Neural progenitor cell (in vitro differentiated cells): ENCODE results near the gene TTLL8. TPM values are rescaled to one million over a fixed set of nuclear protein-coding genes. Genes with fewer than 3 reads are reported as not detected.

Experiments
- DNase-seq: peaks from one replicate; pipeline ENCODE4 v3.0.0-alpha.2; 2016; ENCODE audit warnings: low spot score
- H2AFZ ChIP-seq: fragments of 200-600 bp; sonication (generic); replicated peaks from 2 replicates; pipeline ENCODE4 v1.6.1; 2016; ENCODE audit warnings: antibody characterized with exemption
- H3F3A ChIP-seq: fragments of 200-600 bp; sonication (generic); 2 replicates; pipeline ENCODE4 v1.6.1; 2016; ENCODE audit warnings: antibody characterized with exemption, low read depth
- H3K27ac ChIP-seq: fragments of 200-600 bp; sonication (generic); 2 replicates; pipeline ENCODE4 v1.5.1; 2016; ENCODE audit warnings: mild to moderate bottlenecking
- H3K27me3 ChIP-seq: fragments of 200-600 bp; sonication (generic); 2 replicates; pipeline ENCODE4 v1.6.1; 2016; ENCODE audit warnings: mild to moderate bottlenecking, moderate library complexity
- H3K36me3 ChIP-seq: fragments of 200-600 bp; sonication (generic); 2 replicates; pipeline ENCODE4 v1.5.1; 2016
- H3K4me1 ChIP-seq: fragments of 200-600 bp; sonication (generic); 2 replicates; pipeline ENCODE4 v1.6.1; 2016; ENCODE audit warnings: mixed run types
- H3K4me2 ChIP-seq: fragments of 200-600 bp; sonication (generic); 2 replicates; pipeline ENCODE4 v1.6.1; 2016
- H3K4me3 ChIP-seq: fragments of 200-600 bp; sonication (generic); 2 replicates; pipeline ENCODE4 v1.5.1; 2016
- H3K79me2 ChIP-seq: fragments of 200-600 bp; sonication (generic); 2 replicates; pipeline ENCODE4 v1.6.1; 2016; ENCODE audit warnings: low read depth
- H3K9ac ChIP-seq: fragments of 200-600 bp; sonication (generic); 2 replicates; pipeline ENCODE4 v1.6.1; 2016
- H3K9me3 ChIP-seq: fragments of 200-600 bp; sonication (generic); 2 replicates; pipeline ENCODE4 v1.5.1; 2016; ENCODE audit warnings: low read depth
- H4K20me1 ChIP-seq: fragments of 200-600 bp; sonication (generic); 2 replicates; pipeline ENCODE4 v1.6.1; 2016; ENCODE audit warnings: low read depth
- H3K27ac Mint-ChIP-seq: 3 replicates; pipeline ENCODE4 v1.8.0; 2021; ENCODE audit warnings: mixed read lengths
- H3K27me3 Mint-ChIP-seq: 2 replicates; pipeline ENCODE4 v1.8.0; 2022; ENCODE audit warnings: low read depth, mild to moderate bottlenecking, inconsistent platforms, moderate library complexity, mixed read lengths; ENCODE audit not compliant: insufficient read depth
- H3K36me3 Mint-ChIP-seq: 3 replicates; pipeline ENCODE4 v1.8.0; 2021; ENCODE audit warnings: mixed read lengths
- H3K4me1 Mint-ChIP-seq: 3 replicates; pipeline ENCODE4 v1.8.0; 2021; ENCODE audit warnings: mixed read lengths
- H3K4me3 Mint-ChIP-seq: 3 replicates; pipeline ENCODE4 v1.8.0; 2021; ENCODE audit warnings: mild to moderate bottlenecking, moderate library complexity, mixed read lengths
- H3K9me3 Mint-ChIP-seq: 3 replicates; pipeline ENCODE4 v1.8.0; 2020; ENCODE audit warnings: mixed read lengths
- CTCF ChIP-seq: fragments of 200-600 bp; sonication (generic); IDR thresholded peaks from 2 replicates; pipeline ENCODE4 v1.5.1; 2017; ENCODE audit warnings: antibody characterized with exemption, mild to moderate bottlenecking
- EZH2 ChIP-seq: fragments of 200-600 bp; sonication (generic); IDR thresholded peaks from 2 replicates; pipeline ENCODE4 v1.6.1; 2017; ENCODE audit warnings: antibody characterized with exemption, mild to moderate bottlenecking, moderate library complexity
- EZH2phosphoT487 ChIP-seq: fragments of 200-600 bp; sonication (generic); IDR thresholded peaks from 2 replicates; pipeline ENCODE4 v1.6.1; 2017; ENCODE audit warnings: antibody characterized with exemption
- total RNA-seq: library from RNA; depleted of rRNA; stranded (reverse); fragments of >200 nt; gene quantifications from 2 replicates; pipeline ENCODE4 v1.2.3, GENCODE V29; 2015; ENCODE audit warnings: low replicate concordance

Gene TTLL8
- total RNA-seq, 1 donor from 2014 or later, result not detected

DNA sequence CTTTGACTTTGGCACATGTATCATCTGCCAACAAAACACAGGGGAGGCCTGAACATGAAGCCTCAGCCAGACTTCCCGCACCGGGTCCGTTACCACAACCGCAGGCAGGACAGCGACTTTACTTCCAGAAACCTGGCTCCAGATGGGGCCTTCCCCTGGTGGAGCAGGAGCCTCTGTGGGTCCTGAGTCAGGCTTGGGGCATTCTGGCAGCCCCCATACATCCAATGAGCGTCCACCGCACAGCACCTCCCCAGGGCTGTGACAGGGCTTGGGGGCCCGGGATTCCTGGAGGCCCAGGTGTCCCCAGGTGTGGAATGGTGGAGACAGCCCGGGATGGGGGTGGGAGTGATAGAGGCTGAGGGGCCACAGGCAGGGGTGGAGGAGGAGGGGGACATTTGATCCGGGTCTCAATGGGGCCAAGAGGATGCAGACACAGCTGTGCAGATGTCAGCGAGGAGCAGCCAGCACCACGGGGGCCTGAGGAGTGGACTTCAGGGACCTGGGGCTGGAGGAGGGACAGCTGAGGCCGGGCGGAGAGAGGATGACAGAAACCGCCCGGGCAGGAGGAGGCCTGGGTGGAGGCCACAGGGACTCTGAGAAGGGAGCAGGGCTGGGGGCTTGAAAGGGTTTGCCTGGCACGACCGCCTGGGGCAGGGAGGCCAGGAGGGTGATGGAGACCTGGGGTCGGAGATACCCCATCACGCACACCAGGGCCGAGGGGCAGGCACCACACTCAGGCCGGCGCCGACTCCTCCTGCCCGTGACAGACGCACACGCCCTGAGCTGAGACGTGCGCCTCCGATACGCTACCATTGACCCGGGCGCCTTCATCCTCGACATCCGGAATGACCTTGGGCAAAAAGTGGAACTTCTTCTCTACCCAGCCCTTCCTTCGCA is 8.6 kb downstream of the TTLL8 start:
- no peaks in the 10 kb centered on the region for H3K27me3 ChIP-seq
- H3K79me2 ChIP-seq, result no peaks in the 10 kb centered on the region
- no peaks in the 10 kb centered on the region for H4K20me1 ChIP-seq
- H3K9ac ChIP-seq, result no peak overlapping the region
- Mint-ChIP-seq H3K27me3 (peaks cover 5% of the 10 kb centered on the region), H3K36me3 (no peaks in the 10 kb centered on the region), H3K4me1 (no peaks in the 10 kb centered on the region), H3K9me3 (peaks cover 2% of the 10 kb centered on the region), H3K27ac (no peak overlapping the region), H3K4me3 (no peak overlapping the region)
- no peaks in the 10 kb centered on the region for H3K9me3 ChIP-seq
- H3K4me2 ChIP-seq, result no peak overlapping the region
- H3K4me1 ChIP-seq, result no peaks in the 10 kb centered on the region
- TF ChIP-seq EZH2 (no peak), EZH2phosphoT487 (no peak), CTCF (no peak)
- no peaks in the 10 kb centered on the region for H3K36me3 ChIP-seq
- no peak overlapping the region for H3K27ac ChIP-seq
- no peak overlapping the region for H2AFZ ChIP-seq
- H3K4me3 ChIP-seq, result no peak overlapping the region
- no peak for DNase-seq
- H3F3A ChIP-seq, result no peaks in the 10 kb centered on the region

DNA sequence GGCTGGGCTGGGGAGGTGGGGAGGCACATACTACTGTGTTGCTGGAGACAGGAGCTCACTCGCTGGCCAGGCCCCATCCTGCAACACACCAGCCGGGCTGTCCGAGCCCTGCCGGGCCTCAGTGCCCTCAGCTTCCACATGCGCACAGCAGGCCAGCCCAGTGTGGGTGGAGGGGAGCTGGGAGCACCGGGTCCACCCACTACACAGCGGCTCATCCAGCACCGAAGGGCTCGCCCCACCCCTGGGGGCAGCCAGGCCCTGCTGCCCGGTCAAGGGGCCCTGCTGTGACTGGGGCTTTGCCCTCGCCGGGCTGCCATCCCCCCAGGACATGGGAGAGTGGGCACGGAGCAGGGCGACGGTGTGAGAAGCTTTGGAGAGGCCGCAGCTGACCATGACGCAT is 9.3 kb downstream of the TTLL8 start:
- DNase-seq, result no peak
- Histone ChIP-seq H4K20me1 (no peaks in the 10 kb centered on the region), H3K9ac (no peak overlapping the region), H3K9me3 (no peaks in the 10 kb centered on the region), H3K79me2 (no peaks in the 10 kb centered on the region), H3K27ac (no peak overlapping the region), H3K27me3 (no peaks in the 10 kb centered on the region), H3K4me2 (no peak overlapping the region), H3K36me3 (no peaks in the 10 kb centered on the region), H3F3A (no peaks in the 10 kb centered on the region), H2AFZ (no peak overlapping the region), H3K4me3 (no peak overlapping the region), H3K4me1 (no peaks in the 10 kb centered on the region)
- Mint-ChIP-seq H3K9me3 (peaks cover 2% of the 10 kb centered on the region), H3K36me3 (no peaks in the 10 kb centered on the region), H3K4me3 (no peak overlapping the region), H3K27me3 (peaks cover 11% of the 10 kb centered on the region), H3K4me1 (no peaks in the 10 kb centered on the region), H3K27ac (no peak overlapping the region)
- no peak for TF ChIP-seq EZH2
- no peak for TF ChIP-seq EZH2phosphoT487
- no peak for TF ChIP-seq CTCF

GRCh38 chr22:50048061-50048765 is 9.9 kb downstream of the TTLL8 start:
- no peak overlapping the region for H3K27ac Mint-ChIP-seq
- Histone ChIP-seq H3K4me1 (no peaks in the 10 kb centered on the region), H2AFZ (no peak overlapping the region), H4K20me1 (no peaks in the 10 kb centered on the region), H3K9ac (no peak overlapping the region), H3K4me2 (no peak overlapping the region), H3F3A (no peaks in the 10 kb centered on the region), H3K36me3 (no peaks in the 10 kb centered on the region), H3K79me2 (no peaks in the 10 kb centered on the region), H3K27me3 (no peaks in the 10 kb centered on the region), H3K27ac (no peak overlapping the region), H3K4me3 (no peak overlapping the region), H3K9me3 (no peaks in the 10 kb centered on the region)
- H3K4me1 Mint-ChIP-seq, result no peaks in the 10 kb centered on the region
- no peak for DNase-seq
- no peak for TF ChIP-seq EZH2phosphoT487
- no peak for TF ChIP-seq EZH2
- TF ChIP-seq CTCF, result no peak
- H3K27me3 Mint-ChIP-seq, result peaks cover 11% of the 10 kb centered on the region
- H3K36me3 Mint-ChIP-seq, result no peaks in the 10 kb centered on the region
- H3K4me3 Mint-ChIP-seq, result no peak overlapping the region
- peaks cover 4% of the 10 kb centered on the region for H3K9me3 Mint-ChIP-seq
